ENCODE results near the gene SPAG5. TPM values are rescaled to one million over a fixed set of nuclear protein-coding genes. Genes with fewer than 3 reads are reported as not detected.

The SPAG5 gene
- total and polyA plus RNA-seq, 9 of the 15 experiments (the other 6 are each of a cell fraction or from before 2014, with no cell fraction given), result 94.4 to 286 (median 151) TPM

DNA sequence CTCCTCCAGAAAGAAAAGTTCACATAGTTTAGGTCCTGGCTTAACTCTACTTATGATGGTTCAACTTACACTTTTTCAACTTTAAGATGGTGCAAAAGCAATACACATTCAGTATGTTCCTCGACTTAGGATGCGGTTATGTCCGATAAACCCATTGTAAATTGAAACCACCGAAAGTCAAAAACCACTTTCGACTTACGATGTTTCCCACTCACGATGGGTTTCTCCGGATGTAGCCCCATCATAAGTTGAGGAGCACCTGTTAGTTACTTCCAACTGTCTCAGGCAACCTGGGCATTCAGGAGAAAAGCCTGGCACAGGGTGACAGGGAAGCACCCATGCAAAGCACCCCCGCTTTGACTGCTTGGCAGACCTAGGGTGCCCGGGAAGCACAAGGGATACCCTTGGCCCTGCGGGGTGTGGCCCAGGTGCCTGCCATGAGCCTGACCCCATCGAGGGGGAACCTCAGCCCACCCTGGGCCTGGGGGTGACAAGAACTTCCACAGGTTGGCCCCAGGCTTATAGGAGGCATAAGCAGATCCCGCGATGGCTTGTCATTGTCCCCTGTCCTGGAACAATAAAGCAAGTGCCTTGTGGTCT is 60.4 kb downstream of the SPAG5 start (continued):
- TF ChIP-seq, protein P1, sequence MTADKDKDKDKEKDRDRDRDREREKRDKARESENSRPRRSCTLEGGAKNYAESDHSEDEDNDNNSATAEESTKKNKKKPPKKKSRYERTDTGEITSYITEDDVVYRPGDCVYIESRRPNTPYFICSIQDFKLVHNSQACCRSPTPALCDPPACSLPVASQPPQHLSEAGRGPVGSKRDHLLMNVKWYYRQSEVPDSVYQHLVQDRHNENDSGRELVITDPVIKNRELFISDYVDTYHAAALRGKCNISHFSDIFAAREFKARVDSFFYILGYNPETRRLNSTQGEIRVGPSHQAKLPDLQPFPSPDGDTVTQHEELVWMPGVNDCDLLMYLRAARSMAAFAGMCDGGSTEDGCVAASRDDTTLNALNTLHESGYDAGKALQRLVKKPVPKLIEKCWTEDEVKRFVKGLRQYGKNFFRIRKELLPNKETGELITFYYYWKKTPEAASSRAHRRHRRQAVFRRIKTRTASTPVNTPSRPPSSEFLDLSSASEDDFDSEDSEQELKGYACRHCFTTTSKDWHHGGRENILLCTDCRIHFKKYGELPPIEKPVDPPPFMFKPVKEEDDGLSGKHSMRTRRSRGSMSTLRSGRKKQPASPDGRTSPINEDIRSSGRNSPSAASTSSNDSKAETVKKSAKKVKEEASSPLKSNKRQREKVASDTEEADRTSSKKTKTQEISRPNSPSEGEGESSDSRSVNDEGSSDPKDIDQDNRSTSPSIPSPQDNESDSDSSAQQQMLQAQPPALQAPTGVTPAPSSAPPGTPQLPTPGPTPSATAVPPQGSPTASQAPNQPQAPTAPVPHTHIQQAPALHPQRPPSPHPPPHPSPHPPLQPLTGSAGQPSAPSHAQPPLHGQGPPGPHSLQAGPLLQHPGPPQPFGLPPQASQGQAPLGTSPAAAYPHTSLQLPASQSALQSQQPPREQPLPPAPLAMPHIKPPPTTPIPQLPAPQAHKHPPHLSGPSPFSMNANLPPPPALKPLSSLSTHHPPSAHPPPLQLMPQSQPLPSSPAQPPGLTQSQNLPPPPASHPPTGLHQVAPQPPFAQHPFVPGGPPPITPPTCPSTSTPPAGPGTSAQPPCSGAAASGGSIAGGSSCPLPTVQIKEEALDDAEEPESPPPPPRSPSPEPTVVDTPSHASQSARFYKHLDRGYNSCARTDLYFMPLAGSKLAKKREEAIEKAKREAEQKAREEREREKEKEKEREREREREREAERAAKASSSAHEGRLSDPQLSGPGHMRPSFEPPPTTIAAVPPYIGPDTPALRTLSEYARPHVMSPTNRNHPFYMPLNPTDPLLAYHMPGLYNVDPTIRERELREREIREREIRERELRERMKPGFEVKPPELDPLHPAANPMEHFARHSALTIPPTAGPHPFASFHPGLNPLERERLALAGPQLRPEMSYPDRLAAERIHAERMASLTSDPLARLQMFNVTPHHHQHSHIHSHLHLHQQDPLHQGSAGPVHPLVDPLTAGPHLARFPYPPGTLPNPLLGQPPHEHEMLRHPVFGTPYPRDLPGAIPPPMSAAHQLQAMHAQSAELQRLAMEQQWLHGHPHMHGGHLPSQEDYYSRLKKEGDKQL (CRISPR knock-in tag; IDR thresholded peaks at IDR 0.05; ENCODE audit: borderline replicate concordance), result no peak
- TF ChIP-seq SAP30 (IDR thresholded peaks at IDR 0.05; ENCODE audit: borderline replicate concordance, insufficient read depth, low read depth, low read length, poor library complexity, severe bottlenecking), result no peak
- TF ChIP-seq SRF (CRISPR knock-in tag; IDR thresholded peaks at IDR 0.05), result no peak
- no peak for TF ChIP-seq PYGO2 (tag; IDR thresholded peaks at IDR 0.05)
- TF ChIP-seq, protein P2, sequence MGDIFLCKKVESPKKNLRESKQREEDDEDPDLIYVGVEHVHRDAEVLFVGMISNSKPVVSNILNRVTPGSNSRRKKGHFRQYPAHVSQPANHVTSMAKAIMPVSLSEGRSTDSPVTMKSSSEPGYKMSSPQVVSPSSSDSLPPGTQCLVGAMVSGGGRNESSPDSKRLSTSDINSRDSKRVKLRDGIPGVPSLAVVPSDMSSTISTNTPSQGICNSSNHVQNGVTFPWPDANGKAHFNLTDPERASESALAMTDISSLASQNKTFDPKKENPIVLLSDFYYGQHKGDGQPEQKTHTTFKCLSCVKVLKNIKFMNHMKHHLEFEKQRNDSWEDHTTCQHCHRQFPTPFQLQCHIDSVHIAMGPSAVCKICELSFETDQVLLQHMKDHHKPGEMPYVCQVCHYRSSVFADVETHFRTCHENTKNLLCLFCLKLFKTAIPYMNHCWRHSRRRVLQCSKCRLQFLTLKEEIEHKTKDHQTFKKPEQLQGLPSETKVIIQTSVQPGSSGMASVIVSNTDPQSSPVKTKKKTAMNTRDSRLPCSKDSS (IDR thresholded peaks at IDR 0.05; ENCODE audit: low read depth, partially characterized antibody), result no peak
- no peak for TF ChIP-seq ZNF165 (CRISPR knock-in tag; IDR thresholded peaks at IDR 0.05; ENCODE audit: borderline replicate concordance)
- TF ChIP-seq ZEB2 (IDR thresholded peaks at IDR 0.05), result no peak

All from K562 (cell line).